PC-3 (cell line): ENCODE data around the gene CKS1B. TPM values are rescaled to one million over a fixed set of nuclear protein-coding genes. Genes with fewer than 3 reads are reported as not detected.

Experiments used
- ATAC-seq: fragments of 200-7000 bp; cut with Tn5 transposase; 2 replicates; pipeline ENCODE4 v1.9.1; 2020; ENCODE audit warnings: mild to moderate bottlenecking, moderate library complexity
- BruUV-seq: library from RNA; stranded (reverse); fragments of 400-500 nt; replicated peaks from 2 replicates; lab custom pipeline; 2021; lab: Mats Ljungman, UMichigan
- CTCF ChIA-PET: fragments of 300-600 bp; sonication (Branson Sonifier 250); formaldehyde crosslinking; loops from one replicate; lab custom pipeline; 2022; ENCODE audit warnings: antibody characterized with exemption; lab: Charles Lee
- POLR2A ChIA-PET: fragments of 300-600 bp; sonication (Branson Sonifier 250); formaldehyde crosslinking; loops from one replicate; lab custom pipeline; 2022; ENCODE audit warnings: antibody characterized with exemption; ENCODE audit not compliant: unreplicated experiment; lab: Charles Lee
- DNase-seq: peaks from one replicate; pipeline ENCODE4 v3.0.0-alpha.2; 2015
- H2AFZ ChIP-seq: fragments of 300-600 bp; sonication (generic); 2 replicates; pipeline ENCODE4 v1.6.0; 2016; ENCODE audit warnings: antibody characterized with exemption, low read length
- H3F3A ChIP-seq: fragments of 300-600 bp; sonication (generic); one replicate; pipeline ENCODE4 v1.6.0; 2017; ENCODE audit warnings: antibody characterized with exemption, low read length, control low read depth, mild to moderate bottlenecking; ENCODE audit not compliant: unreplicated experiment
- H3K27ac ChIP-seq: fragments of 300-600 bp; sonication (generic); 2 replicates; pipeline ENCODE4 v1.5.1; 2016; ENCODE audit warnings: mild to moderate bottlenecking, low read length
- H3K27me3 ChIP-seq: fragments of 300-600 bp; sonication (generic); 2 replicates; pipeline ENCODE4 v1.6.1; 2016; ENCODE audit warnings: low read length, mixed read lengths
- H3K36me3 ChIP-seq: fragments of 300-600 bp; sonication (generic); 2 replicates; pipeline ENCODE4 v1.6.1; 2016; ENCODE audit warnings: low read depth, mixed run types, low read length, mixed read lengths
- H3K4me1 ChIP-seq: fragments of 300-600 bp; sonication (generic); 2 replicates; pipeline ENCODE4 v1.5.1; 2016; ENCODE audit warnings: low read length; ENCODE audit not compliant: insufficient read depth
- H3K4me2 ChIP-seq: fragments of 300-600 bp; sonication (generic); 2 replicates; pipeline ENCODE4 v1.6.0; 2016; ENCODE audit warnings: low read length
- H3K4me3 ChIP-seq: fragments of 300-600 bp; sonication (generic); 2 replicates; pipeline ENCODE4 v1.5.1; 2016; ENCODE audit warnings: mild to moderate bottlenecking, low read length, mixed read lengths
- H3K79me2 ChIP-seq: fragments of 300-600 bp; sonication (generic); 2 replicates; pipeline ENCODE4 v1.6.1; 2017; ENCODE audit warnings: low read length, mixed read lengths
- H3K9ac ChIP-seq: fragments of 300-600 bp; sonication (generic); 2 replicates; pipeline ENCODE4 v1.6.0; 2016; ENCODE audit warnings: mild to moderate bottlenecking, low read length
- H3K9me2 ChIP-seq: fragments of 300-600 bp; sonication (generic); replicated peaks from 2 replicates; pipeline ENCODE4 v1.6.1; 2016; ENCODE audit warnings: mixed run types, low read length, mixed read lengths
- H3K9me3 ChIP-seq: fragments of 300-600 bp; sonication (generic); 2 replicates; pipeline ENCODE4 v1.6.1; 2016; ENCODE audit warnings: low read length, mixed read lengths
- H4K20me1 ChIP-seq: fragments of 300-600 bp; sonication (generic); 2 replicates; pipeline ENCODE4 v1.6.1; 2016; ENCODE audit warnings: low read length, mixed read lengths
- EZH2 ChIP-seq: fragments of 300-600 bp; sonication (generic); IDR thresholded peaks from one replicate; pipeline ENCODE4 v1.6.1; 2017; ENCODE audit warnings: antibody characterized with exemption, mild to moderate bottlenecking, low read length; ENCODE audit not compliant: unreplicated experiment
- EZH2phosphoT487 ChIP-seq: fragments of 300-600 bp; sonication (generic); IDR thresholded peaks from 2 replicates; pipeline ENCODE4 v1.6.1; 2018; ENCODE audit warnings: mild to moderate bottlenecking, antibody characterized with exemption, low read length, borderline replicate concordance
- intact Hi-C: fragments of 100-400 bp; cut with micrococcal nuclease; formaldehyde crosslinking; loops from 2 replicates; pipeline ENCODE4 v1.9.0; 2023
- total RNA-seq: library from RNA; depleted of rRNA; stranded (reverse); fragments of >200 nt; gene quantifications from 2 replicates; pipeline ENCODE4 v1.2.3, GENCODE V29; 2014
- TF ChIP-seq, protein P1 (sequence below): fragments of 300-600 bp; sonication (generic); conservative IDR thresholded peaks from 2 replicates; pipeline ENCODE4 v1.5.1; 2017; ENCODE audit warnings: antibody characterized with exemption, low read depth, mild to moderate bottlenecking, low read length

Gene CKS1B
- total RNA-seq, 1 experiment from 2014 or later: 390 TPM

DNA sequence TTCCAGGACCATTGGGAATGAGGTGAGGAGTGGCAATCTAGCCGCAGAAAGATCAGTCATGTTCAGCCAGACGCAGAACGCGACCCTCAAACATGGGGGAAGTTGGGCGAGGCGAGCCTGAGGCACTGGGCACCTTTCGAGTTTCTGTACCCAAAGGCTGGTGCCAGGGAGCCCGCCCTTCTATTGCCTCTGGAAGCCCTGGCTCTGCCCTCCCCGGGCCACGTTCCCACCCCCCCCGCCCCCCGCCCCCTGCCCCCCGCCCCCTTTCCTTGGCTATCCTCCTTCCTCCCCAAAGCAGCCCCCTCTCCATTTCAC lies 25.9 kb downstream of the CKS1B start:
- Histone ChIP-seq H3K4me2 (peak overlapping the region; percentile 97), H2AFZ (peak overlapping the region; percentile 78), H3K4me3 (peak overlapping the region; percentile 83), H3K79me2 (peaks cover 28% of the 10 kb centered on the region), H4K20me1 (no peaks in the 10 kb centered on the region), H3F3A (peaks cover 4% of the 10 kb centered on the region), H3K9ac (peak overlapping the region; percentile 70), H3K9me2 (no peaks in the 10 kb centered on the region), H3K27me3 (no peaks in the 10 kb centered on the region), H3K36me3 (no peaks in the 10 kb centered on the region), H3K27ac (peak overlapping the region; percentile 77), H3K9me3 (no peaks in the 10 kb centered on the region), H3K4me1 (peaks cover 34% of the 10 kb centered on the region)
- BruUV-seq: no TSS peak
- no peak; the same call in 1 of the 2 replicates for ATAC-seq
- DNase-seq: no peak
- CTCF ChIA-PET: interaction anchor here (0.8 to 1.5 kb wide), 2 partner anchors 29 to 85 kb away, joined by 3 to 4 read pairs; partner anchors contain the start of gene SHC1
- intact Hi-C loops: loop anchor here (2.0 kb wide), 1 partner anchor 40 kb away; the partner anchor contains the start of gene PYGO2
- TF ChIP-seq EZH2: no peak
- TF ChIP-seq, protein P1, sequence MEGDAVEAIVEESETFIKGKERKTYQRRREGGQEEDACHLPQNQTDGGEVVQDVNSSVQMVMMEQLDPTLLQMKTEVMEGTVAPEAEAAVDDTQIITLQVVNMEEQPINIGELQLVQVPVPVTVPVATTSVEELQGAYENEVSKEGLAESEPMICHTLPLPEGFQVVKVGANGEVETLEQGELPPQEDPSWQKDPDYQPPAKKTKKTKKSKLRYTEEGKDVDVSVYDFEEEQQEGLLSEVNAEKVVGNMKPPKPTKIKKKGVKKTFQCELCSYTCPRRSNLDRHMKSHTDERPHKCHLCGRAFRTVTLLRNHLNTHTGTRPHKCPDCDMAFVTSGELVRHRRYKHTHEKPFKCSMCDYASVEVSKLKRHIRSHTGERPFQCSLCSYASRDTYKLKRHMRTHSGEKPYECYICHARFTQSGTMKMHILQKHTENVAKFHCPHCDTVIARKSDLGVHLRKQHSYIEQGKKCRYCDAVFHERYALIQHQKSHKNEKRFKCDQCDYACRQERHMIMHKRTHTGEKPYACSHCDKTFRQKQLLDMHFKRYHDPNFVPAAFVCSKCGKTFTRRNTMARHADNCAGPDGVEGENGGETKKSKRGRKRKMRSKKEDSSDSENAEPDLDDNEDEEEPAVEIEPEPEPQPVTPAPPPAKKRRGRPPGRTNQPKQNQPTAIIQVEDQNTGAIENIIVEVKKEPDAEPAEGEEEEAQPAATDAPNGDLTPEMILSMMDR: no peak
- TF ChIP-seq EZH2phosphoT487: no peak
- POLR2A ChIA-PET: no interaction called here

DNA sequence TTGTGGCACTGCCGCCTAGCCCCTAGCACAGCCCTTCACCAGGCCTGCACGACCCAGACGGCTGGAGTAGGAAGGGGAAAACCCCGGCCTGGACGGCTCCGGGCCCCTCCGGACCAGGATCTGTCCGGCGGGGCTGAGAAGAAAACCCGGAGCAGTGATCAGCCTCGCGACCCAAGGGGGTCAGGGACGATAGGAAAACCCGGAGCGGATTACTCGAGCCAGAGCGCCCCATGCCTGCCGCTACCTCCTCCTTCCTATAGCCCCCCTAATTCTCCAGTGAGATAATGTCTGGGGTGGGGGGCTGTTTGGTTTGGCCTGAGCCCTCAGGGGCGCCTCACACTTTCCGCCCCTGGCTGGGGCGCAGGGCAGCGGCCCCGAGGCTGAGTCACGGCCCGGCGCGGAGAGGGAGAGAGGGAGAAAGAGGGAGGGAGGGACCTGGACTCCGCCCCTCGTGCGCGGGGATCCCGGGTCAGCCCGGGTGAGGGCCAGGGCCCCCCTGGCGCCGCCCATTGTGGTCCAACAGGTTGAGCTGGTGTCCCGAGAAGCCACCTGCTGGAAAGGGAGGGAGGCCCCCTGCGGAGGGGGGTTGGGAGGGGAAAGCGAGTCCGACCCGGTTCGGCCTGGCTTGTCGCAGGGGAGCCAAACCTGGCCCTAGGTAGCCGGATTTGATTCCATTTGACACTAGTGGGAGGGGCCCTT lies 26.4 kb downstream of the CKS1B start:
- BruUV-seq: no TSS peak
- CTCF ChIA-PET: interaction anchor here (0.7 to 4.1 kb wide), 2 partner anchors 17 to 40 kb away, joined by 3 to 16 read pairs; partner anchors contain the start of gene PYGO2

More for the DNA sequence above, 26.4 kb downstream of the CKS1B start:
- H3K27me3 ChIP-seq: no peaks in the 10 kb centered on the region
- no peaks in the 10 kb centered on the region for H4K20me1 ChIP-seq
- peak overlapping the region; percentile 70 for H3K9ac ChIP-seq
- peaks cover 4% of the 10 kb centered on the region for H3F3A ChIP-seq
- TF ChIP-seq EZH2 (no peak), EZH2phosphoT487 (no peak)
- TF ChIP-seq, protein P1: no peak
- peaks cover under 1% of the 10 kb centered on the region; the same call in 1 of the 2 replicates for H3K36me3 ChIP-seq
- peak overlapping the region; percentile 97 for H3K4me2 ChIP-seq
- peak; percentile 38 for ATAC-seq
- H3K9me2 ChIP-seq: no peaks in the 10 kb centered on the region
- no peaks in the 10 kb centered on the region for H3K9me3 ChIP-seq
- peaks cover 39% of the 10 kb centered on the region for H3K4me1 ChIP-seq
- peak overlapping the region; percentile 77 for H3K27ac ChIP-seq
- H2AFZ ChIP-seq: peak overlapping the region; percentile 68
- DNase-seq: peak; percentile 98
- peak overlapping the region; percentile 83 for H3K4me3 ChIP-seq
- POLR2A ChIA-PET: no interaction called here
- intact Hi-C loops: loop anchor here (1.0 to 2.0 kb wide), 3 partner anchors 18 to 40 kb away; partner anchors contain the start of genes CKS1B, FLAD1 and PYGO2
- H3K79me2 ChIP-seq: peaks cover 33% of the 10 kb centered on the region
